ENCODE measurements around the gene ZNF606.
A peak's percentile ranks its signal among the peaks of the same experiment; 100 is the strongest.

Gene ZNF606

GRCh38 chr19:58002384-58003173 is at the start of gene ZNF606:
Gene ZNF606 (minus strand): TSS chr19:58002820. CDS start chr19:58001319, 1,501 bp downstream.
- DNase-seq: peak; percentile 89

GRCh38 chr19:58052256-58052655 is 49.6 kb upstream of the ZNF606 start:
- no peak for DNase-seq

- no peak for DNase-seq
Observed at GRCh38 chr19:58047672-58048071, 45.1 kb upstream of the ZNF606 start.

- no peak for DNase-seq
Observed at GRCh38 chr19:58046856-58047255, 44.2 kb upstream of the ZNF606 start.

GRCh38 chr19:58045411-58046050 is 42.9 kb upstream of the ZNF606 start:
- no peak for DNase-seq

GRCh38 chr19:58044886-58045285 is 42.3 kb upstream of the ZNF606 start:
- DNase-seq: no peak

GRCh38 chr19:58044391-58044790 is 41.8 kb upstream of the ZNF606 start:
- no peak for DNase-seq

GRCh38 chr19:58042495-58043340 is 40.1 kb upstream of the ZNF606 start:
- peak; percentile 11 for DNase-seq

- DNase-seq: no peak
Observed at GRCh38 chr19:58040751-58041525, 38.3 kb upstream of the ZNF606 start.

- no peak for DNase-seq
Observed at GRCh38 chr19:58038688-58039204, 36.1 kb upstream of the ZNF606 start.

- no peak for DNase-seq
Observed at GRCh38 chr19:58037927-58038687, 35.5 kb upstream of the ZNF606 start.

GRCh38 chr19:58035863-58036262 is 33.2 kb upstream of the ZNF606 start:
- no peak for DNase-seq

GRCh38 chr19:58034477-58034793 is 31.8 kb upstream of the ZNF606 start:
- no peak for DNase-seq

GRCh38 chr19:58033741-58034476 is 31.3 kb upstream of the ZNF606 start, which contains the start of gene ZSCAN1:
Gene ZSCAN1 (plus strand): TSS chr19:58034025. CDS start chr19:58037837, 3,812 bp downstream.
- DNase-seq: peak; percentile 64

- DNase-seq: no peak
Observed at GRCh38 chr19:58024661-58025060, 22.0 kb upstream of the ZNF606 start.

GRCh38 chr19:58022283-58022660 is 19.7 kb upstream of the ZNF606 start:
- no peak for DNase-seq

- peak; percentile 55 for DNase-seq
Observed at GRCh38 chr19:58021541-58022282, 19.1 kb upstream of the ZNF606 start.

GRCh38 chr19:58020129-58020528 is 17.5 kb upstream of the ZNF606 start:
- DNase-seq: no peak

- no peak for DNase-seq
Observed at GRCh38 chr19:58014141-58014540, 11.5 kb upstream of the ZNF606 start.

- no peak for DNase-seq
Observed at GRCh38 chr19:58010507-58010906, 7.9 kb upstream of the ZNF606 start.
